ENCODE measurements around the gene RPE. TPM values are rescaled to one million over a fixed set of nuclear protein-coding genes. Genes with fewer than 3 reads are reported as not detected.

The RPE gene
- total RNA-seq, 3 donors from 2014 or later: 48.8 to 68.2 (median 55.4) TPM

- H3K9me3 ChIP-seq: no peaks in the 10 kb centered on the region
- H3K4me3 ChIP-seq: no peak overlapping the region
- TF ChIP-seq POLR2AphosphoS5 (IDR thresholded peaks at IDR 0.05) (no peak), POLR2A (IDR thresholded peaks at IDR 0.05) (no peak), CTCF (IDR thresholded peaks at IDR 0.05) (no peak)
- no peaks in the 10 kb centered on the region for H3K4me1 ChIP-seq
- intact Hi-C loops (cut with DNase I; ENCODE audit: low total_unique reads): no loop called here
- H3K36me3 ChIP-seq: no peaks in the 10 kb centered on the region
- no peak overlapping the region for H3K27ac ChIP-seq
- DNase-seq (ENCODE audit: low spot score in 2 of 2): no peak
- H3K27me3 ChIP-seq: no peaks in the 10 kb centered on the region
These were observed 7.5 kb downstream of the RPE start for GRCh38 chr2:210009896-210010295.

- no peak for DNase-seq (ENCODE audit: low spot score in 2 of 2)
- intact Hi-C loops (cut with DNase I; ENCODE audit: low total_unique reads): no loop called here
- Histone ChIP-seq H3K4me1 (no peaks in the 10 kb centered on the region), H3K27me3 (no peaks in the 10 kb centered on the region), H3K9me3 (no peaks in the 10 kb centered on the region), H3K36me3 (no peaks in the 10 kb centered on the region), H3K27ac (no peak overlapping the region), H3K4me3 (no peak overlapping the region)
- no peak for TF ChIP-seq POLR2A (IDR thresholded peaks at IDR 0.05)
- no peak for TF ChIP-seq POLR2AphosphoS5 (IDR thresholded peaks at IDR 0.05)
- TF ChIP-seq CTCF (IDR thresholded peaks at IDR 0.05): no peak
These were observed 17.7 kb downstream of the RPE start for GRCh38 chr2:210020138-210020537.

GRCh38 chr2:210022824-210023223, 20.4 kb downstream of the RPE start:
- intact Hi-C loops (cut with DNase I; ENCODE audit: low total_unique reads): no loop called here
- Histone ChIP-seq H3K9me3 (no peaks in the 10 kb centered on the region), H3K27me3 (no peaks in the 10 kb centered on the region), H3K27ac (no peak overlapping the region), H3K4me1 (no peaks in the 10 kb centered on the region), H3K4me3 (no peak overlapping the region), H3K36me3 (no peaks in the 10 kb centered on the region)
- no peak for TF ChIP-seq CTCF (IDR thresholded peaks at IDR 0.05)
- no peak for DNase-seq (ENCODE audit: low spot score in 2 of 2)

GRCh38 chr2:210027608-210028007, 25.2 kb downstream of the RPE start:
- DNase-seq (ENCODE audit: low spot score in 2 of 2): no peak
- Histone ChIP-seq H3K27ac (no peak overlapping the region), H3K27me3 (no peaks in the 10 kb centered on the region), H3K4me3 (no peak overlapping the region), H3K4me1 (no peaks in the 10 kb centered on the region), H3K36me3 (no peaks in the 10 kb centered on the region), H3K9me3 (no peaks in the 10 kb centered on the region)
- TF ChIP-seq POLR2AphosphoS5 (IDR thresholded peaks at IDR 0.05): no peak
- no peak for TF ChIP-seq POLR2A (IDR thresholded peaks at IDR 0.05)
- no peak for TF ChIP-seq CTCF (IDR thresholded peaks at IDR 0.05)
- intact Hi-C loops (cut with DNase I; ENCODE audit: low total_unique reads): no loop called here

GRCh38 chr2:210028178-210028577, 25.7 kb downstream of the RPE start:
- TF ChIP-seq POLR2AphosphoS5 (IDR thresholded peaks at IDR 0.05): no peak
- TF ChIP-seq POLR2A (IDR thresholded peaks at IDR 0.05): no peak
- no peak for TF ChIP-seq CTCF (IDR thresholded peaks at IDR 0.05)
- Histone ChIP-seq H3K27me3 (no peaks in the 10 kb centered on the region), H3K36me3 (no peaks in the 10 kb centered on the region), H3K27ac (no peak overlapping the region), H3K4me1 (no peaks in the 10 kb centered on the region), H3K9me3 (no peaks in the 10 kb centered on the region), H3K4me3 (no peak overlapping the region)
- intact Hi-C loops (cut with DNase I; ENCODE audit: low total_unique reads): no loop called here
- DNase-seq (ENCODE audit: low spot score in 2 of 2): no peak

Data from breast epithelium (tissue), 4 donors.